HG02943 (cell line): ENCODE results near the gene ARHGEF7.

Source experiments
- ATAC-seq: cut with Tn5 transposase; IDR thresholded peaks from one replicate; pipeline ENCODE4 v1.9.1; 2021; ENCODE audit warnings: mild to moderate bottlenecking, low read depth, moderate library complexity; ENCODE audit not compliant: unreplicated experiment

Gene ARHGEF7

GRCh38 chr13:111095911-111096501 is 19.1 kb upstream of the ARHGEF7 start:
- no peak for ATAC-seq

- ATAC-seq, result no peak
These were observed 15.8 kb upstream of the ARHGEF7 start for GRCh38 chr13:111099290-111099689.

- no peak for ATAC-seq
These were observed 5.1 kb upstream of the ARHGEF7 start for GRCh38 chr13:111110054-111110453.

GRCh38 chr13:111111376-111111937 is 3.7 kb upstream of the ARHGEF7 start:
- no peak for ATAC-seq

- ATAC-seq, result no peak
These were observed 2.9 kb upstream of the ARHGEF7 start for GRCh38 chr13:111112196-111112595.

GRCh38 chr13:111114362-111115060 is 599 bp upstream of the ARHGEF7 start:
- no peak for ATAC-seq

- no peak for ATAC-seq
These were observed 933 bp downstream of the ARHGEF7 start for GRCh38 chr13:111115965-111116521.

- ATAC-seq, result no peak
These were observed 1.7 kb downstream of the ARHGEF7 start for GRCh38 chr13:111116856-111117255.

GRCh38 chr13:111117289-111117688 is 2.2 kb downstream of the ARHGEF7 start:
- ATAC-seq, result no peak

GRCh38 chr13:111117961-111118360 is 2.9 kb downstream of the ARHGEF7 start:
- ATAC-seq, result no peak

- ATAC-seq, result no peak
These were observed 3.9 kb downstream of the ARHGEF7 start for GRCh38 chr13:111118898-111119607.

- ATAC-seq, result no peak
These were observed 4.9 kb downstream of the ARHGEF7 start for GRCh38 chr13:111119966-111120365.

GRCh38 chr13:111120422-111120821 is 5.3 kb downstream of the ARHGEF7 start:
- no peak for ATAC-seq

GRCh38 chr13:111120913-111121312 is 5.8 kb downstream of the ARHGEF7 start:
- no peak for ATAC-seq

- no peak for ATAC-seq
These were observed 6.4 kb downstream of the ARHGEF7 start for GRCh38 chr13:111121506-111121905.

GRCh38 chr13:111122056-111122455 is 6.9 kb downstream of the ARHGEF7 start:
- ATAC-seq, result no peak

- no peak for ATAC-seq
These were observed 7.5 kb downstream of the ARHGEF7 start for GRCh38 chr13:111122631-111123030.

- no peak for ATAC-seq
These were observed 8.1 kb downstream of the ARHGEF7 start for GRCh38 chr13:111123221-111123620.

- no peak for ATAC-seq
These were observed 8.5 kb downstream of the ARHGEF7 start for GRCh38 chr13:111123649-111124048.

GRCh38 chr13:111126509-111126908 is 11.4 kb downstream of the ARHGEF7 start:
- ATAC-seq, result no peak

GRCh38 chr13:111129465-111130115 is 14.5 kb downstream of the ARHGEF7 start:
- peak; percentile 97 for ATAC-seq
